NCI-H345 treated with DMSO at 0.1 percent for 48 hours (cell line): ENCODE data around the gene PDK3.

Experiments
- DNase-seq: peaks from one replicate; lab custom pipeline; 2025; ENCODE audit not compliant: unreplicated experiment; lab: John Stamatoyannopoulos, UW

Gene PDK3

GRCh38 chrX:24464836-24465531 lies at the start of gene PDK3:
PDK3 (plus strand) TSS chrX:24465286; CDS start chrX:24465456, 170 bp downstream.
- peak; percentile 80 for DNase-seq

- DNase-seq, result no peak
These were observed 49.2 kb upstream of the PDK3 start for GRCh38 chrX:24415921-24416320.

GRCh38 chrX:24423960-24424359 lies 41.1 kb upstream of the PDK3 start:
- peak; percentile 1 for DNase-seq

- no peak for DNase-seq
These were observed 40.1 kb upstream of the PDK3 start for GRCh38 chrX:24424948-24425347.

GRCh38 chrX:24425806-24426205 lies 39.3 kb upstream of the PDK3 start:
- DNase-seq, result no peak

GRCh38 chrX:24426340-24426913 lies 38.7 kb upstream of the PDK3 start:
- no peak for DNase-seq

- no peak for DNase-seq
These were observed 38.0 kb upstream of the PDK3 start for GRCh38 chrX:24426921-24427746.

- no peak for DNase-seq
These were observed 37.4 kb upstream of the PDK3 start for GRCh38 chrX:24427747-24428019.

- DNase-seq, result no peak
These were observed 36.6 kb upstream of the PDK3 start for GRCh38 chrX:24428516-24428915.

- DNase-seq, result no peak
These were observed 30.0 kb upstream of the PDK3 start for GRCh38 chrX:24435060-24435459.

- no peak for DNase-seq
These were observed 21.2 kb upstream of the PDK3 start for GRCh38 chrX:24443918-24444317.

- DNase-seq, result no peak
These were observed 20.4 kb upstream of the PDK3 start for GRCh38 chrX:24444645-24445044.

GRCh38 chrX:24448762-24449250 lies 16.3 kb upstream of the PDK3 start:
- DNase-seq, result no peak

- no peak for DNase-seq
These were observed 2.0 kb upstream of the PDK3 start for GRCh38 chrX:24463077-24463476.

GRCh38 chrX:24464498-24464835 lies 619 bp upstream of the PDK3 start:
- DNase-seq, result no peak

- DNase-seq, result peak; percentile 19
These were observed 413 bp downstream of the PDK3 start for GRCh38 chrX:24465532-24465865.

- no peak for DNase-seq
These were observed 939 bp downstream of the PDK3 start for GRCh38 chrX:24466025-24466424.

- DNase-seq, result no peak
These were observed 3.2 kb downstream of the PDK3 start for GRCh38 chrX:24468245-24468644.

GRCh38 chrX:24471808-24472207 lies 6.7 kb downstream of the PDK3 start:
- no peak for DNase-seq

- DNase-seq, result no peak
These were observed 10.4 kb downstream of the PDK3 start for GRCh38 chrX:24475480-24475879.

- DNase-seq, result no peak
These were observed 13.4 kb downstream of the PDK3 start for GRCh38 chrX:24478509-24478908.

GRCh38 chrX:24479924-24480323 lies 14.8 kb downstream of the PDK3 start:
- DNase-seq, result peak; percentile 42
